ENCODE measurements around the gene KRTAP4-6. TPM values are rescaled to one million over a fixed set of nuclear protein-coding genes. Genes with fewer than 3 reads are reported as not detected.
"Not testable (repeated sequence)": the region's sequence is repeated elsewhere in the genome, so short reads cannot be mapped to it uniquely, and the experiment has no call there.

The KRTAP4-6 gene
- total RNA-seq, 3 donors from 2014 or later, result not detected

DNA sequence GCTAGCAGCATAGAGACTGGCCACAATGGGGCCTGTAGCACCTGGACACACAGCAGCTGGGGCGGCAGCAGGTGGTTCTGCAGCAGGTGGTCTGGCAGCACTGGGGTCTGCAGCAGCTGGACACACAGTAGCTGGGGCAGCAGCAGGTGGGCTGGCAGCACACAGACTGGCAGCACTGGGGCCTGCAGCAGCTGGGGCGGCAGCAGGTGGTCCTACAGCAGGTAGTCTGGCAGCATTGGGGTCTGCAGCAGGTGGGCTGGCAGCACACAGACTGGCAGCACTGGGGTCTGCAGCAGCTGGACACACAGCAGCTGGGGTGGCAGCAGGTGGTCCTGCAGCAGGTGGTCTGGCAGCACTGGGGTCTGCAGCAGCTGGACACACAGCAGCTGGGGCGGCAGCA, 19.8 kb upstream of the KRTAP4-6 start:
- H3K9me3 Mint-ChIP-seq; DNase-seq; H3K36me3 Mint-ChIP-seq (ENCODE audit: insufficient read depth); H3K4me1 Mint-ChIP-seq (ENCODE audit: low read depth); ATAC-seq; H3K4me3 Mint-ChIP-seq: not testable (repeated sequence)
- H3K27me3 Mint-ChIP-seq (ENCODE audit: low read depth), result peaks cover 18% of the 10 kb centered on the region

DNA sequence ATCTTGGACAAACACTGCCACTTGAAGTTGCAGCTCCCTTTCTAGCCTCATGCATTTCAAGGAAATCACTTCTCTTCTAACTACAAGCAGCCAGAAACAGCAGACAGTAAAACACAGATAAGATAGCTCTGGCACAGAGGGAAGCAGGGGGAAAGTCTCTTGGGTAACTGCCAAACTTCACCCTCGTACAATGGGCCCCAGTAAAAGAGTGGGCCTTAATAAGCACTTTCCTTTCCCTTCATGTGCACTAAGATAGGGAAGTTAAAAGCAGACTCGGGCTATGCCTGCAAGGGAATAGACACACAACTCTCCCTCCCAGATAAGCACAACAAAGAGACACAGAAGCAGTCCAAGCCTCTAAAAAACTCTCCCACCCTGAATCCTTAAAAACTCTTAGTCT, 13.5 kb upstream of the KRTAP4-6 start:
- Mint-ChIP-seq H3K36me3 (ENCODE audit: insufficient read depth) (no peaks in the 10 kb centered on the region), H3K4me1 (ENCODE audit: low read depth) (no peaks in the 10 kb centered on the region), H3K9me3 (no peaks in the 10 kb centered on the region), H3K4me3 (no peak overlapping the region), H3K27me3 (ENCODE audit: low read depth) (peaks cover 24% of the 10 kb centered on the region)
- ATAC-seq, result no peak
- DNase-seq, result no peak

DNA sequence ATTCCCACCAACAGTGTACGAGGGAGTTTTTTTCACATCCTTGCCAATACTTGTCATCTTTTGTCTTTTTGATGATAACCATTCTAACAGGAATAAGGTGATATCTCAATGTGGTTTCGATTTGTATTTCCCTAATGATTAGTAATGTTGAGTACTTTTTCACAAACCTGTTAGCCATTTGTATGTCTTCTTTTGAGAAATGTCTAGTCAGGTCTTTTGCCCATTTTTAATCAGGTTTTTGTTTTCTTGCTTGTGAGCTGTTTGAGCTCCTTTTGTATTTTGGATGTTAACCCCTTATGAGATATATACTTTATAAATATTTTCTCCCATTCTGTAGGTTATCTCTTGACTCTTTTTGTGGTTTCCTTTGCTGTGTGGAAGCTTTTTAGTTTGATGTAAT, 11.2 kb upstream of the KRTAP4-6 start:
- Mint-ChIP-seq H3K4me1 (ENCODE audit: low read depth) (no peaks in the 10 kb centered on the region), H3K27me3 (ENCODE audit: low read depth) (peaks cover 14% of the 10 kb centered on the region), H3K9me3 (no peaks in the 10 kb centered on the region), H3K4me3 (no peak overlapping the region), H3K36me3 (ENCODE audit: insufficient read depth) (no peaks in the 10 kb centered on the region)
- DNase-seq, result no peak
- no peak for ATAC-seq

DNA sequence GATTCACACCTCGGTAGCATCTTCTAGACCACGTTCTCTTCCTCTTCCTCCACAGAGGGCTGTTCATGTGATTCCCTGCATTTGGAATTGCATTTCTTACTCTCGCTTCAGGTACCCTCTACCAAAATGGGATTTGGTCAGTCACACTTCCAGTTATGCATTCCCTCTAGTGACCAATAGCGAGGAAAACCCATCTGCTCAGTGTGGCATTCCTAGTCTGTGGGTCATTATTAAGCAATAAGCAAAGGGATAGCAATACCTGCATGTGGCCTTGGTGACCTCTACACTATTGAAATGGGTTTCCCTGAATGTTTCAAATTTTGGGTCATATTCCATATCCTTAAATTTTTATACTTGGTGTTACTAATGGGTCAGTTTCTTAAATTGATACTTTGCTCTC, 9.7 kb upstream of the KRTAP4-6 start:
- no peaks in the 10 kb centered on the region for H3K4me1 Mint-ChIP-seq (ENCODE audit: low read depth)
- H3K9me3 Mint-ChIP-seq, result no peaks in the 10 kb centered on the region
- ATAC-seq, result no peak
- DNase-seq, result no peak
- H3K36me3 Mint-ChIP-seq (ENCODE audit: insufficient read depth), result no peaks in the 10 kb centered on the region
- H3K4me3 Mint-ChIP-seq, result no peak overlapping the region
- peaks cover 6% of the 10 kb centered on the region for H3K27me3 Mint-ChIP-seq (ENCODE audit: low read depth)

DNA sequence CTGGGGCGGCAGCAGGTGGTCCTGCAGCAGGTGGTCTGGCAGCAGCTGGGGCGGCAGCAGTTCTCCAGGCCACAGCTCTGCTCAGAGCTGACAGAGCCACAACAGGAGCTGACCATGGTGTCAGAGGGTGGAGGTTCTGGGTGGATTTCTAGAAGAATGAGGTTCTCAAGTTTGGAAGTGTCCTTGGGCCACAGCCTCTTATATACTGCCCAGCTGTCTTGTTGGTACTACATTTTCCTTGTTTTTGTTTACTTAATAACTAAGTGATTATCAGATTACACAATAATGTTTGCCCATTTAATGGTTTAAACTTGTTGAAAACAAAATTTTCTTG, 9.3 kb upstream of the KRTAP4-6 start, which contains the start of gene KRTAP4-5:
Gene KRTAP4-5 (minus strand): TSS at position 174 of the 334 bp plus-strand sequence. CDS start 58 bp downstream, at position 116.
- Mint-ChIP-seq H3K4me3 (no peak within 1 kb of the TSS), H3K27me3 (ENCODE audit: low read depth) (peaks cover 6% of the 10 kb centered on the region), H3K4me1 (ENCODE audit: low read depth) (no peaks in the 10 kb centered on the region), H3K36me3 (ENCODE audit: insufficient read depth) (no peaks in the 10 kb centered on the region), H3K9me3 (no peaks in the 10 kb centered on the region)
- ATAC-seq (no peak), DNase-seq (no peak)

DNA sequence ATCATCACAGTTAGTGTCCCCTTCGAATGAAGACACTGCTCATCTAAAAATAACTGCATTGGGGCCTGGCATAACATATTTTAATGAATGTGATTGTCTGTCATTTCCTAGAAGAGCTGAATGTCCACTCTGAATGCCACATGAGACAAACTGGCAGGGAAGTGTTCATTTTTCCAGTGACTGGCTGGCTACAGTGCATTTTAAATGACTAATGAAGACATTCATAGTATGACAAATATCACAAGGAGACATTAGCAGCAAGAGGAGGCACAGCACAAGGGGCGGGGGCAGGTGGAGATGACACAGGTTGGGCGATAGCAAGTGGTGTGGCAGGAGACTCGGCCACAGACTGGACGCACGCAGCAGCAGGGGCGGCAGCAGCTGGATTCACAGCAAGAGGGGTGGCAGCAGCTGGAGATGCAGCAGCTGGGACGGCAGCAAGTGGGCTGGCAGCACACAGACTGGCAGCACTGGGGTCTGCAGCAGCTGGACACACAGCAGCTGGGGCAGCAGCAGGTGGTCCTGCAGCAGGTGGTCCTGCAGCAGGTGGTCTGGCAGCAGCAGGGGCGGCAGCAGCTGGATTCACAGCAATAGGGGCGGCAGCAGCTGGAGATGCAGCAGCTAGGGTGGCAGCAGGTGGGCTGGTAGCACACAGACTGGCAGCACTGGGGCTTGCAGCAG, 8.8 kb upstream of the KRTAP4-6 start:
- H3K9me3 Mint-ChIP-seq; H3K4me3 Mint-ChIP-seq; H3K27me3 Mint-ChIP-seq (ENCODE audit: low read depth); H3K36me3 Mint-ChIP-seq (ENCODE audit: insufficient read depth); ATAC-seq; DNase-seq; H3K4me1 Mint-ChIP-seq (ENCODE audit: low read depth): not testable (repeated sequence)

DNA sequence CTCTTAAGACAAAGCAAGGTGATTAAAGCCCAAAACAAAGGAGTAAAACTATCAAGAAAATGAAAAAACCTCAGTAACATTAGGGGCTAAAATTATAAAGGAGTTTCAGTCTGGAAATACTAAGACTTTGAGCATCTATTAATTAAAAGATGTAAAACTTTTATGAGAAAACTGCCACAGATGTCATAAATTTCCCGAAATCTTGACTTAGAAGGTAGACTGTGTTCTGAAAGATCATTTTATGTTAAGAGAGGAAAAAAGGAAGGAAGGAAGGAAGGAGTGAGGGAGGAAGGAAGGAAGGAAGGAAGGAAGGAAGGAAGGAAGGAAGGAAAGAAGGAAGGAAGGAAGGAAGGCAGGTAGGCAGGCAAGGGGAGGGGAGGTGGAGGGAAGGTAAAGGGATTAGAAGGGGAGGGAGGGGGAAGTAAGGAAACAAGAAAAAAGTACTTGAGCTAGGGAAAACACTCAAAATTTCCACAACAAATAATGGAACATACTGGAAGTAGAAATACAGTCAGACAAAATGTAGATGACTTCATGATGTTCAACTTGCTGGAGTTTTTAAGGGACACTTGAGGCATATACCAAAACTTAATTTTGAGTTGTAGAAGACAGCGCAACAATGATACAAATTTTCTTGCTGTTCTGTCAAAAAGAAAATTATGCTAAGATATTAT, 7.3 kb upstream of the KRTAP4-6 start:
- H3K4me3 Mint-ChIP-seq, result no peak overlapping the region
- no peaks in the 10 kb centered on the region for H3K4me1 Mint-ChIP-seq (ENCODE audit: low read depth)
- H3K9me3 Mint-ChIP-seq, result peaks cover 13% of the 10 kb centered on the region
- ATAC-seq, result no peak
- no peak for DNase-seq
- no peaks in the 10 kb centered on the region for H3K27me3 Mint-ChIP-seq (ENCODE audit: low read depth)
- H3K36me3 Mint-ChIP-seq (ENCODE audit: insufficient read depth), result peaks cover 3% of the 10 kb centered on the region

DNA sequence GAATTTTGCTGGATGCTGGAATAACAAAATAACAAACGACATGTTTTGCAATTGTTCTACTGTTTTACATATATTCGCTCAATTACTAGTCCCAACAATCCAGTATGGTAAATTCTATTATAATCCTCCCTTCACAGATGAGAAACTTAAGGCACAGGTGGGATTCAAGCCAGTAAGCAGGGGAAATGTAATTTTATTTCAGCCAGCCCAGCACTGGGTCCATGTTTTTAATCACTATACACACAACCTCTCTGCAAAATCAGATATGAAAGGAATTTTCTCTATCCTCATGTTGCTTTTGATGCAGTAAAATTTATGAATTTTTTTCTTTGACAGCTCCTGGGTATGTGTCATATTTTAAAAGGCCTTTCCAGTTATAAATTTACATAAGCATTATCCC, 4.9 kb upstream of the KRTAP4-6 start:
- ATAC-seq (no peak), DNase-seq (no peak)
- H3K27me3 Mint-ChIP-seq (ENCODE audit: low read depth), result no peaks in the 10 kb centered on the region
- no peaks in the 10 kb centered on the region for H3K4me1 Mint-ChIP-seq (ENCODE audit: low read depth)
- peaks cover 7% of the 10 kb centered on the region for H3K36me3 Mint-ChIP-seq (ENCODE audit: insufficient read depth)
- H3K4me3 Mint-ChIP-seq, result no peak overlapping the region
- peaks cover 22% of the 10 kb centered on the region for H3K9me3 Mint-ChIP-seq

DNA sequence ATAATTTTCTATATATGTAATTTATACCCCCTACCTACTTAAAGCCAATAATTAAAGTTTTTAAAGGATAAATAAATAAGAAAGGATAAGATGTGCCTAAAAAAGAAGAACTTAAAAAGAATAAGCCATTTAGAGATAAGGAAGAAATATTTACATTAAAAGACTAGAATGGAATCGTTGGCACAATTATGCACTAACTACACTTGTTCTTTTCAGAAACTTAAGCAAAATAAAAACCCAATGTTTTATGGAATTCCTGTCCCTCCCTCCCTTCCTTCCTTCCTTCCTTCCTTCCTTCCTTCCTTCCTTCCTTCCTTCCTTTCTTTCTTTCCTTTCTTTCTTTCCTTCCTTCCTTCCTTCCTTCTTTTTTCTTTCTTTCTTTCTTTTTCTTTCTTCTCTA, 4.5 kb upstream of the KRTAP4-6 start:
- Mint-ChIP-seq H3K27me3 (ENCODE audit: low read depth) (peaks cover under 1% of the 10 kb centered on the region), H3K36me3 (ENCODE audit: insufficient read depth) (peaks cover 7% of the 10 kb centered on the region), H3K4me3 (no peak overlapping the region), H3K9me3 (peaks cover 22% of the 10 kb centered on the region), H3K4me1 (ENCODE audit: low read depth) (no peaks in the 10 kb centered on the region)
- DNase-seq, result no peak
- ATAC-seq, result no peak

DNA sequence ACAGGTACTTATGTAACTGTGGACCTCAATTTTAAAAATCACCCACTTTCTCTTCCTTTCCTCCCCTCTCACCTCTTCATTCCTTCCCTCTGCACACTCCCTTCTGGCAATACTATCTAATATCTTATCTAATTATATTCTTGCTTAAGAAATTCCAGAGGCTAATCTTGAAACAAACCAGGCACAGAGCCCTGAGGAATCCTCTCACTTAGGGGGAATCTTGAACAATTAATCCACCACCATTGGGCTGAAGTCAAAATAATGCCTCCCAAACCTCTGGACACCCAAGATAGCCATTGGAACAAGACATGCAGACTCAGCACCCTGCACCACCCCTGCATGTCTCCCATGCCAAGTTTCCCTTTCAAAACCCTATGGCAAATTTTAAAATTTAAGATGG, 1.0 kb upstream of the KRTAP4-6 start:
- Mint-ChIP-seq H3K9me3 (peaks cover 30% of the 10 kb centered on the region), H3K4me3 (no peak overlapping the region), H3K4me1 (ENCODE audit: low read depth) (no peaks in the 10 kb centered on the region), H3K27me3 (ENCODE audit: low read depth) (peaks cover 3% of the 10 kb centered on the region), H3K36me3 (ENCODE audit: insufficient read depth) (peaks cover 8% of the 10 kb centered on the region)
- DNase-seq (no peak), ATAC-seq (no peak)

DNA sequence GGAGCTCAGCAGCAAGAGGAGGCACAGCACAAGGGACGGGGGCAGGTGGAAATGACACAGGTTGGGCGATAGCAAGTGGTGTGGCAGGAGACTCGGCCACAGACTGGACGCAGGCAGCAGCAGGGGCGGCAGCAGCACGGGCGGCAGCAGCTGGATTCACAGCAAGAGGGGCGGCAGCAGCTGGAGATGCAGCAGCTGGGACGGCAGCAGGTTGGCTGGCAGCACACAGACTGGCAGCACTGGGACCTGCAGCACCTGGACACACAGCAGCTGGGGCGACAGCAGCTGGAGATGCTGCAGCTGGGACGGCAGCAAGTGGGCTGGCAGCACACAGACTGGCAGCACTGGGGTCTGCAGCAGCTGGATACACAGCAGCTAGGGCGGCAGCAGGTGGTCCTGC, 479 bp downstream of the KRTAP4-6 start:
- ATAC-seq; H3K4me1 Mint-ChIP-seq (ENCODE audit: low read depth); H3K36me3 Mint-ChIP-seq (ENCODE audit: insufficient read depth); H3K27me3 Mint-ChIP-seq (ENCODE audit: low read depth); DNase-seq; H3K4me3 Mint-ChIP-seq: not testable (repeated sequence)
- H3K9me3 Mint-ChIP-seq, result peaks cover 30% of the 10 kb centered on the region

DNA sequence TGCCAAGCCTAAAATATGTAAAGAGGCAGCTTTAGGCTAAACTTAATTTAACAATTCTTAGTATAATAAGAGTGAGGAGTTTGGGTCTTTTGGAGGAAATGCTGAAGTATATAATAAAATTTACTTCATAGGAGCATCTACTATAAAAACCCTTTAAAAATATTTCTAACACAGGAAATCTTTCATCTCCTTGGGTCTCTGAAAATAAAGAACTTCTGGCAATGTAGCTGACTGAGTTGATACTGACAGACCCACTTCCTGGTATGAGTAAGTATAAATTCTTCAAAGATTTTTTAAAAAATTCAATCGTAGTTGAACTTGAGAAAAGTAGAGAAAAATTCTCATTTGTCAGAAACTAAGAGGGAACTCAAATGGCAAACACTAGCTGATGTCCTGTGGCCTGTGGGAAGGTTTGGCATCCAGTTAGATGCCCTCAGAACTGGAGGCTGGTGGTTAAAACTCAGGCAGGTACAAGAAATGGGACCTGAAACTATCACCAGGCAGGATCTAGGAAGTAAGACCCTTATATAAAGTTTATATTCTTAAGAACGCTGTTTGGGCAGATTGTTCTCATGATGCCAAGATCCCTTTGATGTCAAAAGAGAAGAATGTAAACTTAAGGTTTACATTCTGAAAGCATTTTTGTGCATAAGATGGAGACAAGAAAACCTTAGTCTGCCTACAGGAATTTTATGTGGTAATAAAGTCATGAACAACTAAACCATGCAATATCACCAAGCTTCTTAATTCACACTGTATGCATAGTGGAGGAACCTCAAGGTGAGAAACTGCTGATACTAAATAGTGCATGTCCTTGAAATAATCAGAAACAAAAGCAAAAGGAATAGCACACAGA, 6.2 kb downstream of the KRTAP4-6 start:
- peaks cover 1% of the 10 kb centered on the region for H3K36me3 Mint-ChIP-seq (ENCODE audit: insufficient read depth)
- H3K9me3 Mint-ChIP-seq, result peaks cover 11% of the 10 kb centered on the region
- no peaks in the 10 kb centered on the region for H3K27me3 Mint-ChIP-seq (ENCODE audit: low read depth)
- ATAC-seq (no peak), DNase-seq (no peak)
- no peak overlapping the region for H3K4me3 Mint-ChIP-seq
- H3K4me1 Mint-ChIP-seq (ENCODE audit: low read depth), result peaks cover 28% of the 10 kb centered on the region

DNA sequence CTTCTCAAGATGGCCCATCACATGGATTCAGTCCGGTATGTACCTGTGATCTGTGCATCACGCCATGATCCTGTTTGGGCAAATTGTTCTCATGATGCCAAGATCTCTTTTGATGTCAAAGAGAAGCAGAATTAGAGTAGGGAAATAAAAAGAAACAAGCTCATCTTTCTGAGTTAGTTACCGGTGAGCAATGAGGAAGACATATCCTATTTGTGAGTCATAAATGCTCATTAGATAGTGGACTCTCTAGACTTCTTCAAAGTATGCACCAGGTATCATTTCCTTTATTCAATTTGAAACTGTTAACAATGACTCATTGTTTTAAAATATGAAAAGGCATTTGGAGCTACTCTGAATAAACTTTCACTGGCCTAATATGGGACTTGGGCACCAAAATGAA, 8.4 kb downstream of the KRTAP4-6 start:
- DNase-seq (no peak), ATAC-seq (no peak)
- peaks cover 34% of the 10 kb centered on the region for H3K4me1 Mint-ChIP-seq (ENCODE audit: low read depth)
- peaks cover 8% of the 10 kb centered on the region for H3K9me3 Mint-ChIP-seq
- no peak overlapping the region for H3K4me3 Mint-ChIP-seq
- H3K36me3 Mint-ChIP-seq (ENCODE audit: insufficient read depth), result no peaks in the 10 kb centered on the region
- no peaks in the 10 kb centered on the region for H3K27me3 Mint-ChIP-seq (ENCODE audit: low read depth)

DNA sequence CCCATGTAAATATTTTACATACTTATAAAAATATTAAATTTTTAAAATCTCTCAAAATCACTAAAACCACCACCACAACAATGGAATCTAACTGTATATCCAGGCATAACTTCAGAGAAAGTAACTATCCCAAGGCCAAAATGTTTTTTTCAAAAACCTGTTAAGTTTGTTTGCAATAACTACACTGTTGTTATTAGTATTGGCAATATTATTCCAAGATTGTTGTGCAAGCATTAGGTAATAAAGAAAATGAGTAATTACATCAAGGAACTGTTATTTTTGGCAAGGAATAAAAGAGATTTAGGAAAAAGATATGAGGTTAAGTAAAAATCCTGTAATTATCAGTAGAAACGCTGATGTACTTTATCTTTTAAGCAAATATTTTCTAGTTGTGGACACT, 13.0 kb downstream of the KRTAP4-6 start:
- peaks cover 8% of the 10 kb centered on the region for H3K9me3 Mint-ChIP-seq
- DNase-seq (no peak), ATAC-seq (no peak)
- H3K27me3 Mint-ChIP-seq (ENCODE audit: low read depth), result no peaks in the 10 kb centered on the region
- no peaks in the 10 kb centered on the region for H3K36me3 Mint-ChIP-seq (ENCODE audit: insufficient read depth)
- H3K4me1 Mint-ChIP-seq (ENCODE audit: low read depth), result peaks cover 57% of the 10 kb centered on the region
- no peak overlapping the region for H3K4me3 Mint-ChIP-seq

DNA sequence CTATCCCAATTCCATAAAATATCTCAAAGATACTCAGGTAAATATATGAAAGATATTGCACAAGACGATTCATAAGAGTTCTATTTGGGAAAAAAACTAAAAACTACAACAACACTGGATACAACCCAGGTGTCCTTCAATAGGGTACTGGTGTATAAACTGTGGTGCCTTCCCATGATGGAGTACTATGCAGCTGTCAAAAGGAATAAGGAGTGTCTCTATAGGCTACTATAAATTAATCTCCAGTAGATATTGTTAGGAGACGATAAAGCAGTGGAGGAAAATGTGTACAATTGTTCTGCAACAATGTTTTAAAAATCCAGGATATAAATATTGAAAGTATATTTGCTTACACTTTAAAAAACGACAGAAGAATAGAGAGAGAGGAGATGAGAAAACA, 13.9 kb downstream of the KRTAP4-6 start:
- Mint-ChIP-seq H3K36me3 (ENCODE audit: insufficient read depth) (no peaks in the 10 kb centered on the region), H3K27me3 (ENCODE audit: low read depth) (no peaks in the 10 kb centered on the region), H3K4me1 (ENCODE audit: low read depth) (peaks cover 51% of the 10 kb centered on the region), H3K4me3 (no peak overlapping the region), H3K9me3 (peaks cover 10% of the 10 kb centered on the region)
- ATAC-seq (no peak), DNase-seq (no peak)
